Hematopoietic multipotent progenitor cell treated with erythropoietin and hydrocortisone succinate and interleukin-3 and kit ligand, for 6 days (in vitro differentiated cells): ENCODE measurements around the gene IGDCC3.
"Not testable (repeated sequence)": the region's sequence is repeated elsewhere in the genome, so short reads cannot be mapped to it uniquely, and the experiment has no call there.

Source experiments
- DNase-seq: peaks from one replicate; pipeline ENCODE4 v3.0.0-alpha.2; 2015

Gene IGDCC3

GRCh38 chr15:65368302-65369211 lies 9.2 kb downstream of the IGDCC3 start:
- DNase-seq = no peak

DNA sequence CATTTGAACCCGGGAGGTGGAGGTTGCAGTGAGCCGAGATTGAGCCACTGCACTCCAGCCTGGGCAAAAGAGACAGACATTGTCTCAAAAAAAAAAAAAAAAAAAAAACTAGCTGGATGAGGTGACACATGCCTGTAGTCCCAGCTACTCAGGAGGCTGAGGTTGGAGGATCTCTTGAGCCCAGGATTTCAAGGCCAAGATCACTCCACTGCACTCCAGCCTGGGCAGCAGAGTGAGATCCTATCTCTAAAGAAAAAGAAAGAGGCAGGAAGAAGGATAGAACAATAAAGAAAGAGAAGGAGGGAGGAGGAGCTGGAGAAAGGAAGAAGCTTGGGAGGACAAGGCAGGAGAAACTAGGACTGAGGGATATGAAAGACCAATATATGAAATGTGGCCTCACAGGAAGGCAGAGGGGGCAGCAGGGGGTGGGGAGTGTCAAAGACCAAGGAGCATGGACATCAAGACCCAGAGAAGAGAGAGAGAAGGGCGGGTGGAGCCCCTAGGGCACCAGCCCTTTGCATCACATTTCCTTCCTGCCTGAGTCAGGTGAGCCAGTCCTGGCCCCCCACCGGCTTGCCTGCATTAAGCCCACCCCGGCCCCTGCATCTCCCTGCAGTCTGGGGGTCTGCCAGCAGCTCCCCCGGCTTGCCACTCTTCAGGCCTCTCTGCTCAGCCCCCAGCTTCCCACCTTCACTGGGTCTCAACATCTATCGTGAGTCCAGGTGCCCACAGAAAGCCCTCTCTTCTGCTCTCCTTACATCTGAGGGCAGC lies 11.5 kb downstream of the IGDCC3 start:
- DNase-seq = no peak

- no peak for DNase-seq
Measured at GRCh38 chr15:65365229-65365628, 12.6 kb downstream of the IGDCC3 start.

- no peak for DNase-seq
Measured at GRCh38 chr15:65363766-65364165, 14.0 kb downstream of the IGDCC3 start.

DNA sequence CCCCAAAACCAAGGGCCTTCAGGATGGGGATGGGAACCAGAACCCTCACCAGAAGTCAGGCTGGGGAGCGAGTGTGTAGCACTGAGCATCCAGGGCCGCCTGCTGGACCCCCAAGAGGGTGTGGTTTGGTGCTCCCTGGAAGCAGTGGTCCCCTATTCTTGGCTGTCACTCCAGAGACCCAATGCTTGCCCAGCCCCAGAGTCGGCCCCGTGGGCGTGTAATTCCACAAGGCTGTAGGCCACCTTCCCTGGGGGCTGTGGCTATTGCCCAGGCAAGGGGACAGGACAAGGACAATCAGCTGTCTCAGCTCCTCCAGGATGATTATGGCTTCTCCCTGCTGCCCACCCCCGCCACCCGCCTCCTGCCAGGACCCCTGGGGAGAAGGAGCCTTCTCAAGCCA lies 14.5 kb downstream of the IGDCC3 start:
- DNase-seq = no peak

- DNase-seq = no peak
Measured at GRCh38 chr15:65362491-65362890, 15.3 kb downstream of the IGDCC3 start.

GRCh38 chr15:65361708-65362459 lies 15.9 kb downstream of the IGDCC3 start:
- DNase-seq = no peak

DNA sequence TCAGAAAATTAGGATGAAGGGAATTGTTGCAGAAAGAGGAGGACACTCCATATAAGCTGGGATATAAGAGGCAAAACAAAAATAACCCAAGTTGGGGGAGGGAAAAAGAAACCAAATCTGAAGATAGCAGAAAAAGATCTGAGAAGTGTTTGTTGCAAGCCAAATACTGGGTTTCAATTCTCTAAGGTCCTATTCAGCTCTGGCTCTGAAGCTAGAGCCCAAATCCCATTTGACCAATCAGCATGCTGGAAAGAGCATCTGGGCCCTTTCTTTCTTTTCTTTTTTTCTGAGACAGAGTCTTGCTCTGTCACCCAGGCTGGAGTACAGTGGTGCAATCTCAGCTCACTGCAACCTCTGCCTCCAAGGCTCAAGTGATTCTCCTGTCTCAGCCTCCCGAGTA lies 17.3 kb downstream of the IGDCC3 start:
- no peak for DNase-seq

GRCh38 chr15:65355988-65356353 lies 21.8 kb downstream of the IGDCC3 start:
- no peak for DNase-seq

- DNase-seq = peak; percentile 15
Measured at GRCh38 chr15:65355173-65355987, 22.4 kb downstream of the IGDCC3 start.

DNA sequence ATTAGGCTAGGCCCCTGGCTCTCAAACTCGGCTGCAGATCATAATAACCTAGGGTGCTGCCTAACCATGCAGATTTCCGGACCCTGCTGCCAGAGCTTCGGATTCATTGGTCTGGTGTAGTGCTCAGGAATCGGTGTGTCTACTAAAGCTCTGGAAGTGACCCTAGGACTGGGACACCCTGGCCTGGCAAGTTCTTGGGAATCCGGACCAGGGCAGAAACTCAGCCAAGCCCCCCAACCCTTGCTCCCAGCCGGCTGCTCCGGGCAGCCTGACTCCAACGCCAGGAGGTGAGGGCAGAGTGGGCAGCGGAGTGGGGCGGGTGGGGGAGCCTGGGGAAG lies 23.0 kb downstream of the IGDCC3 start:
- DNase-seq = no peak

GRCh38 chr15:65351972-65352371 lies 25.8 kb downstream of the IGDCC3 start:
- DNase-seq = not testable (repeated sequence)

GRCh38 chr15:65349338-65349737 lies 28.5 kb downstream of the IGDCC3 start:
- no peak for DNase-seq

DNA sequence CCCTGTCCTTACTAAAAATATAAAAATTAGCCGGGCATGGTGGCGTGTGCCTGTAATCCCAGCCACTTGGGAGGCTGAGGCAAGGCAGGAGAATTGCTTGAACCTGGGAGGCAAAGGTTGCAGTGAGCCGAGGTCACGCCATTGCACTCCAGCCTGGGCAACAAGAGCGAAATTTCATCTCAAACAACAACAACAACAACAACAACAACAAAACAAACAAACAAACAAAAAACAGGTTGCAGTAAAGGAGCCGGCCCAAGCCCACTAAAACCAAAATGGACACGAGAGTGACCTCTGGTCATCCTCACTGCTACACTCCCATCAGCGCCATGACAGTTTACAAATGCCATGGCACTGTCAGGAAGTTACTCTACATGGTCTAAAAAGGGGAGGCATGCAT lies 30.0 kb downstream of the IGDCC3 start:
- DNase-seq = not testable (repeated sequence)

DNA sequence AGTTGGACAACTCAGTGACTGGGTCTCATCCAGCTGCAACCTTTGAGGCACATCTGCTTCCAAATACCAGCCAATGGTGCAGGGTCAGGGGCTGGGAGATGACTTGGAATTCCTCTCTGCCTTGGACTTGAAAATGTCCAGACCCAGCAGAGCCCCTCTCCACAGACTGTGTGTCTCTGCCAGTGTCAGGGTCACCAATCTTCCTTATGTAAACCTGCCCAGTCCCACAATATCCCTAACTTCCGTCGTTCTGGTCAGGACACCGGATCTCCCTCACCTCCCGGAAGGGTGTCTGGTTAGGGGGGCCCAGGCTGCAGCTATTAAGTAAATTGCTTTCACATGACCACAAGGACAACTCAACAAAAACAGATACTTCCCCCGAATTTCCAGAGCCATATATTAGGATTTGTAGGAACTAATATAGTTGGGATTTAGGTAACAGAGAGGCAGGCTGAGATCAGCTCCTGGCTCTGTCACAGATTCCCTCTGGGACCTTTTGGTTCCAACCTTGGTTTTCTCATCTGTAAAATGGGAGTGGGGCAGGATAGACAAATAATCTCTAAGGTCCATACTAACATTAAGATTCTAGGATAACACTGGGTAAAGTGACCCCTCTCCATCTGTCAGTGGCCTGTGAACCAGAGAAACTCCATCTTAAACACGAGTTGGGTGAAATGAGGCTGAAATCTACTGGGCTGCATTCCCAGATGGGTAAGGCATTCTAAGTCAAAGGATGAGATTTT lies 30.8 kb downstream of the IGDCC3 start:
- no peak for DNase-seq

DNA sequence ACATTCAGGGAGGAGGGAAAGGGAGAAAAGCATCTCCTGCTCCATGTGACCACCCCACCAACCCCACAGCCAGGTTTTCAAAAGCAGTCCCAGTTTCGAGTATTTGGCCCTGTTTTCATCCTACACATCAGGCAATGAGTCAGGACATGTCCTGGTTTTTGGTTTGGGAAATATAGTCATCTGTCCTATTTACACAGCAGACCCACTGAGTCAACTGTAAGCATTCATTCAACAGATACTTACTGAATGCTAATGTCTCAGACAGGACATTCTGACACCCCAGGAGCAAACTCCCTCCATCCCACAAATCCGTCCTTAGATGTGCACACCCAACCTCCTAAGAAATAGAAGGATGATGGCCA lies 32.9 kb downstream of the IGDCC3 start:
- no peak for DNase-seq

DNA sequence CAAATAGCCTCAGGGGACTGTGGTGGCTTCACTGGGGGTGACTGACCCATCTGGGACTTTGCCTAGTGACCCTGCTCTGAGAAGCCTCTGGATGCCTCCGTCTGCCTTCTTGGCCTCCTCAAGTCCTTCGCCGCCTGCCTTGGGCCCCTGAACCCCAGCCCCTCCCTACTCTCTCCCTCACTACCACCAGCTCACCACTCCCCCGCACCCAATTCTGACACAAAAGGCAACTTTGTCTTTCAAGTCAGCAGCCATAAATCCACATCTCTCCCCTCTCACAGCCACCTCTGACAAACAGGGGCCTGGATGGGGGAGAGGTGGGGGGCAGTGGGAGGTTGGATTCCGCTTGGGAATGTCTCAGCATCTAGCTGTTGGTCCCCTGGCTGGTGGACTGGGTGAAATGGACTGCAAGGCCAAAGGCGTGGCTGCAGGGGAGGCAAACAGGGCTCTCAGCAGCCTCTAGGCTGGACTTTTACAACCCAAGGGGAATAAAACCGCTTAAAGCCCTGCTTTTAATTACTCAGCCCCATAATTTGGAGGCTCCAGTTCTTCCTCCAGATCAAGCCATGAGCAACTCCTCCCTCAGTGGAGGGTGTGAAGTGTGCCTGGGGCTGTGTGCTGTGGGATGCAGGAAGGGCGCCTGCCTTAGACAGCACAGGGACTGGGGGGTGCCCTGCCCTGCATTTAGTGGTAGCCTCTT lies 33.4 kb downstream of the IGDCC3 start:
- no peak for DNase-seq

- no peak for DNase-seq
Measured at GRCh38 chr15:65343374-65343981, 34.3 kb downstream of the IGDCC3 start.

GRCh38 chr15:65342493-65342892 lies 35.3 kb downstream of the IGDCC3 start:
- no peak for DNase-seq

DNA sequence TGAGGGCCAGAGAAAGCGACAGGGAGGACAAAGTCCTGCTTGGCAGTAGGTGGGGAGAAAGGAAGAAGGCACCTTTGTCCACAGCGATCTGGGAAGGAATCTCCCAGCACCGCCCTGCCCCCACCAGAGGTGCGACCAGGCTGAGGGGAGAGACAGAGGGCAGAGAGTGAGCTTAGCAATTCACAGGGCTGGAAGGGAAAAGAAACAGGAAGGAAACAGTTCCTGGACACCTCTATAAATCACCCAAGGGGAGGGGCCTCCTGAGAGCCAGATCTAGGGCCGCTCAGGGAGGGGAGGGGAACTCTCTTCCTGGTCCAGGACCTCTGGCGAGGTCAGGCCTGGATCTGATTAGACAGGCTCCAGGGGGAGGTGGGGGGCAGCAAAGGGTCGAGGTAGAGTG lies 37.9 kb downstream of the IGDCC3 start:
- DNase-seq = no peak

- DNase-seq = no peak
Measured at GRCh38 chr15:65339416-65339815, 38.4 kb downstream of the IGDCC3 start.
